ENCODE results near the gene TREML1. TPM values are rescaled to one million over a fixed set of nuclear protein-coding genes. Genes with fewer than 3 reads are reported as not detected.
A peak's percentile ranks its signal among the peaks of the same experiment; 100 is the strongest.

The TREML1 gene
- total and polyA plus RNA-seq, 2 of the 8 experiments (the other 6 are each of a cell fraction or from before 2014, with no cell fraction given): 0.08 TPM; not detected in 1

DNA sequence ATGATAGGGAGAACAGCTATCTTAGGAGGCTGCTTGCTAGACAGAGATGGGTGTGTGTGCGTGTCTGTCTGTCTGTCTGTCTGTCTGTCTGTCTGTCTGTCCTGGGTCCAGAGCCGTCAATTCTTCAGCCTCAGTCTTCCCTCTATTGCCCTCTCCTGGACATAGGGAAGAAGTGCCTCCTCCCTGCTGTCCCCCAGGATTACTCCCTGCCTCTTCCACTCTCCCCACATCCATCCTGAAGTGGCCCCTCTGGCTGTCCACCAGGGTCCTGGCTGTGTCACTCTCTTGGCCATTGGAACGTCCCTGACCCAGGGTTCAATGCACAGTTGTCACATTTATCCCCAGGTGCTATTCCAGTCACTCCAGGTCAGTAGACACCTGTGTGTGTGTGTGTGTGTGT lies 36.6 kb upstream of the TREML1 start:
- Histone ChIP-seq H3K23ac (ENCODE audit: insufficient read length) (no peak overlapping the region), H3K23me2 (ENCODE audit: low read depth, low read length) (no peaks in the 10 kb centered on the region), H3K56ac (replicated peaks; ENCODE audit: insufficient read length, low read depth, low read length) (no peak overlapping the region), H3K4me2 (ENCODE audit: insufficient read depth in 1 of 2, low read depth in 2 of 2, low read length in 2 of 2) (no peak overlapping the region), H3K27me3 (replicated peaks in 1 of 4; ENCODE audit: control insufficient read depth in 3 of 4, extremely low read depth in 1 of 4, insufficient read depth in 3 of 4, low read length in 3 of 4) (no peaks in the 10 kb centered on the region), H3K18ac (ENCODE audit: extremely low read depth, low read length) (no peak overlapping the region), H4K5ac (ENCODE audit: insufficient read length, low read depth, low read length) (no peak overlapping the region), H3K79me2 (ENCODE audit: control insufficient read depth in 1 of 2, insufficient read depth in 2 of 2, low read length in 2 of 2) (no peaks in the 10 kb centered on the region), H2BK12ac (ENCODE audit: low read depth, low read length) (no peak overlapping the region), H4K8ac (ENCODE audit: extremely low read depth, insufficient read depth, low read length) (no peak overlapping the region), H2BK15ac (ENCODE audit: low read length) (no peak overlapping the region; the same call in 1 of the 2 replicates), H2BK5ac (ENCODE audit: low read depth, low read length) (no peak overlapping the region), H2BK20ac (ENCODE audit: low read length) (no peak overlapping the region), H3K36me3 (ENCODE audit: control insufficient read depth in 2 of 4, insufficient read depth in 4 of 4, low read length in 3 of 4) (no peaks in the 10 kb centered on the region), H3K4ac (replicated peaks; ENCODE audit: insufficient read length, low read depth, low read length) (no peak overlapping the region), H3K9ac (replicated peaks in 1 of 4; ENCODE audit: extremely low read depth in 1 of 4, low read depth in 3 of 4, low read length in 3 of 4) (no peak overlapping the region), H2AFZ (ENCODE audit: low read length) (no peak overlapping the region), H3K14ac (ENCODE audit: insufficient read length) (no peak overlapping the region), H3K4me3 (ENCODE audit: extremely low read depth in 1 of 4, insufficient read depth in 2 of 4, low read depth in 3 of 4, low read length in 4 of 4) (no peak overlapping the region), H3K27ac (ENCODE audit: low read depth, low read length) (no peak overlapping the region), H3K79me1 (ENCODE audit: low read depth, low read length) (no peaks in the 10 kb centered on the region), H4K91ac (replicated peaks; ENCODE audit: insufficient read length, low read length) (no peak overlapping the region), H3K9me3 (ENCODE audit: insufficient read depth in 2 of 2, low read depth in 1 of 2, low read length in 1 of 2) (peaks cover 5 to 16% of the 10 kb centered on the region in 2 experiments; a peak in 3 of 4 replicates), H2BK120ac (replicated peaks; ENCODE audit: low read depth, low read length) (no peak overlapping the region), H4K20me1 (replicated peaks in 1 of 2; ENCODE audit: control insufficient read depth in 1 of 2, insufficient read depth in 2 of 2, low read length in 2 of 2) (no peaks in the 10 kb centered on the region), H3K4me1 (replicated peaks in 1 of 4; ENCODE audit: control insufficient read depth in 3 of 4, insufficient read depth in 4 of 4, low read length in 3 of 4) (no peaks in the 10 kb centered on the region; a peak in 1 of 7 replicates), H2AK5ac (ENCODE audit: low read depth, low read length) (no peak overlapping the region)
- DNase-seq (ENCODE audit: low read depth in 1 of 2, low spot score in 2 of 2): peak in 1 of 2 experiments; percentile 39
- 87% methylated on average over 3 of the region's 3 CpGs; no CpG with 5 or more reads in 1 of the 2 experiments for WGBS, 2 experiments (ENCODE audit: extremely low coverage in 1 of 2, insufficient coverage in 1 of 2, insufficient read length in 1 of 2, insufficient replicate concordance in 2 of 2, low coverage in 1 of 2, low lambda C conversion rate in 2 of 2, missing lambda C conversion rate in 1 of 2)
- ChIA-PET CTCF (ENCODE audit: partially characterized antibody) (interaction anchor here (0.5 to 6.2 kb wide), 20 partner anchors 8 to 213 kb away, joined by 3 to 51 read pairs (median 6); partner anchors contain the start of gene TREML2), POLR2A (ENCODE audit: partially characterized antibody) (no interaction called here)
- no peak for FAIRE-seq
- TF ChIP-seq EZH2 (IDR thresholded peaks at IDR 0.05; ENCODE audit: low read depth, low read length, severe bottlenecking): no peak
- no peak for TF ChIP-seq SP2 (IDR thresholded peaks at IDR 0.05; ENCODE audit: low read length)
- peak; percentile 12 to 46 (median 40); a peak in 3 of 4 replicates for TF ChIP-seq CTCF (IDR thresholded peaks at IDR 0.05; ENCODE audit: control extremely low read depth in 1 of 3, insufficient read depth in 1 of 3, low read depth in 1 of 3, low read length in 3 of 3)
- no peak for TF ChIP-seq GABPA (IDR thresholded peaks at IDR 0.05; ENCODE audit: borderline replicate concordance, insufficient read depth, low read length)
- no peak for TF ChIP-seq TBP (IDR thresholded peaks at IDR 0.05; ENCODE audit: low read depth, low read length)
- TF ChIP-seq TEAD4 (IDR thresholded peaks at IDR 0.05; ENCODE audit: low read depth, low read length): no peak
- no peak for TF ChIP-seq POU5F1 (IDR thresholded peaks at IDR 0.05; ENCODE audit: low read depth, low read length)
- TF ChIP-seq RAD21 (IDR thresholded peaks at IDR 0.05 in 1 of 2, conservative IDR thresholded peaks at IDR 0.05 in 1 of 2; ENCODE audit: low read depth in 2 of 2, low read length in 2 of 2): peak; percentile 11 to 32; a peak in 2 of 4 replicates
- TF ChIP-seq, protein P1, sequence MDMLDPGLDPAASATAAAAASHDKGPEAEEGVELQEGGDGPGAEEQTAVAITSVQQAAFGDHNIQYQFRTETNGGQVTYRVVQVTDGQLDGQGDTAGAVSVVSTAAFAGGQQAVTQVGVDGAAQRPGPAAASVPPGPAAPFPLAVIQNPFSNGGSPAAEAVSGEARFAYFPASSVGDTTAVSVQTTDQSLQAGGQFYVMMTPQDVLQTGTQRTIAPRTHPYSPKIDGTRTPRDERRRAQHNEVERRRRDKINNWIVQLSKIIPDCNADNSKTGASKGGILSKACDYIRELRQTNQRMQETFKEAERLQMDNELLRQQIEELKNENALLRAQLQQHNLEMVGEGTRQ (IDR thresholded peaks at IDR 0.05; ENCODE audit: low read length): no peak
